ENCODE measurements around the gene GBA2.

DNA sequence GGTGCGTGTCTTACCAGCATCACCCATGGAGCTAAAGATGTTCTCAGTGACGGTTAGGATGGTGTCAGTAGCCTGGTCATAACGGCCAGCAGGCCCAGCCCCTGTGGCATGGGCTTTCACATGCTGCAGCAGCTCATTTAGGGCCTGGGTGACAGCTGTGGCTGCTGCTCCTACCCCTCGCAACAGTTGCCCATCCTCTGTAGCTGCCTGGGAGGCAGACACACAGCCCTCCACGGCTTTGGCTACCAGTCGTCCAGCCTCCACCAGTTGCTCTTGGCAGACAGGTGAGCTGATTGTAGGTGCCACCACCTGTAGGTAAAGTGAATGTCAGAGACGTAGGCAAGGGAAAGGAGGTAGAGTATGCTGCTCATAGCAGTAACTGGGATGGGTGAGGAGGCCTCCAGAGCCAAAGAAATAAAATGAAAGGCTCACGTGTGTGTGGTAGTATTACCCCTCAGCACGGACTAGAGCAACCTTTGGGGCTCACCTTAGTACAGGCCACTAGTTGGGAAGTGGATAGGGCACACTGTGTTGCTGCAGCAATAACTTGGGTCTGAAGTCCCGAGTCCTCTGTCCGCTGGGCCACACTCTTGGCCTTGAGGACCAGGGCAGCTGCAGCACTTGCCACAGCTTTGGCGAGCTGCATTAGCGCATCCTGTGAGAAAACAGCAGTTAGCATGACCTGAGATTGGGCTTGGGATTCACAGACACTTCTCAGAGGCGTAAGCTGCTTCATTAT is 31.7 kb downstream of the GBA2 start:
- TF ChIP-seq, protein P1, sequence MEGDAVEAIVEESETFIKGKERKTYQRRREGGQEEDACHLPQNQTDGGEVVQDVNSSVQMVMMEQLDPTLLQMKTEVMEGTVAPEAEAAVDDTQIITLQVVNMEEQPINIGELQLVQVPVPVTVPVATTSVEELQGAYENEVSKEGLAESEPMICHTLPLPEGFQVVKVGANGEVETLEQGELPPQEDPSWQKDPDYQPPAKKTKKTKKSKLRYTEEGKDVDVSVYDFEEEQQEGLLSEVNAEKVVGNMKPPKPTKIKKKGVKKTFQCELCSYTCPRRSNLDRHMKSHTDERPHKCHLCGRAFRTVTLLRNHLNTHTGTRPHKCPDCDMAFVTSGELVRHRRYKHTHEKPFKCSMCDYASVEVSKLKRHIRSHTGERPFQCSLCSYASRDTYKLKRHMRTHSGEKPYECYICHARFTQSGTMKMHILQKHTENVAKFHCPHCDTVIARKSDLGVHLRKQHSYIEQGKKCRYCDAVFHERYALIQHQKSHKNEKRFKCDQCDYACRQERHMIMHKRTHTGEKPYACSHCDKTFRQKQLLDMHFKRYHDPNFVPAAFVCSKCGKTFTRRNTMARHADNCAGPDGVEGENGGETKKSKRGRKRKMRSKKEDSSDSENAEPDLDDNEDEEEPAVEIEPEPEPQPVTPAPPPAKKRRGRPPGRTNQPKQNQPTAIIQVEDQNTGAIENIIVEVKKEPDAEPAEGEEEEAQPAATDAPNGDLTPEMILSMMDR (IDR thresholded peaks at IDR 0.05) = no peak
- no peak for TF ChIP-seq POLR2A (IDR thresholded peaks at IDR 0.05)
